ENCODE measurements around the gene HMOX1.
"Not testable (repeated sequence)": the region's sequence is repeated elsewhere in the genome, so short reads cannot be mapped to it uniquely, and the experiment has no call there.

Gene HMOX1

DNA sequence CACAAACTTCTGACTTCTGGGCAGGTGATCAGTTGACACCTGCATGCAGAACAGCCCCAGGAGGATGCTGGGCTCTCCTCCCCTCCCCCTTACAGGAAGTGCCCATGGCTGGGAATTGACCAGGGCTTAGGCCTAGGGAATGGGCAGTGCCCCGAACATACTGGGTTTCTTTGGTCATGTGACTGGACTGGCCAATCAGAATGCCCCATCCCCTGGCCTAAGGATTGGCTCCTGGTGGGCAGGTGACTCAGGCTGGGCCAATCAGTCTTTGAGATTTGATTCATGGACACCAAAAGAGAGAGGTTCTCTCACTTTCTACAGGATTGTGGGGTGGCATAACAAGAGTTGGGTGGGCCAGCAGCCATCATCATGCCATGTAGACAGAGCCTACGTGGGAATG lies 56.2 kb downstream of the HMOX1 start:
- no peak for FAIRE-seq

DNA sequence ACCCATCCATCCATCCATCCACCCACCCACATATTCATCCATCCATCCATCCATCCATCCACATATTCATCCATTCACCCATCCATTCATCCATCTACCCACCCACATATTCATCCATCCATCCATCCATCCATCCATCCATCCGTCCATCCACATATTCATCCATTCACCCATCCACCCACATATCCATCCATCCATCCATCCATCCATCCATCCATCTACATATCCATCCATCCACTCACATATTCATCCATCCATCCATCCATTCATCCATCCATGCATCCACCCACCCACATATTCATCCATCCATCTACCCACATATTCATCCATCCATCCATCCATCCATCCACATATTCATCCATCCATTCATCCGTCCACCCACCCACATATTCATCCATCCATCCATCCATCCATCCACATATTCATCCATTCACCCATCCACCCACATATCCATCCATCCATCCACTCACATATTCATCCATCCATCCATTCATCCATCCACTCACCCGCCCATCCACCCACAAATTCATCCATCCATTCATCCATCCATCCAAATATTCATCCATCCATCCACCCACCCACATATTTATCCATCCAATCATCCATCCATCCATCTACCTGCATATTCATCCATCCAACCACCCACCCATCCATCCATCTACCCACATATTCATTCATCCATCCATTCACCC lies 57.9 kb downstream of the HMOX1 start:
- FAIRE-seq = not testable (repeated sequence)

DNA sequence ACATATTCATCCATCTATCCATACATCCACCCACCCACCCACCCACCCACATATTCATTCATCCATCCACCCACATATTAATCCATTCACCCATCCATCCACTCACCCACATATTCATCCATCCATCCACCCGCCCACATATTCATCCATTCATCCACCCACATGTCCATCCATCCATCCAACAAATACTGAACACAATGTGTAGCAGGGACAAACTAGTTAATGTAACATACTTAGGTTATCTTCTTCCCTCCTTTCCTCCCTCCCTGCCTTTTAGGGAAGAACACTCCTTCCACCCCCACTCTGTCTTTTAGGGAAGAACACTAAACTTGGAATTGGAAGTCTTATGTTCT lies 58.4 kb downstream of the HMOX1 start:
- FAIRE-seq = no peak

DNA sequence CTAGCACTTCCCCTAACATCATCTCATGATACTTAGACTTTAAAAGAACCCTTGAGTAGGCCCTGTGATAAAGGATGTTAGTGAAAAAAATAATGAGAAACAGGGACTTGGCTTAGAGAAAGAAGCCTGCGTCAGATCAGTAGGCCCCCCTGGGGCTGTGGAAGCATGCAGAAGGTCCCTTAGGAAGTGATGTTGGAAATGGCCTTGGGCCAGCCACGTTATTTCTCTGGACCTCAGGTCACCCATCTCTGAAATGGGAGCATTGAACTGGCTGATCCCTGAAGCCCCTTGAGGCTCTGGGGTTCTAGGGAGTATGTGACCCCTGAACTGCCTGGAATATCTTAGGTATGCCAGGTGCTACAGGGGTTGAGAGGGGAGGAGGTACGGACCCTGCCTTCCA lies 59.2 kb downstream of the HMOX1 start:
- no peak for FAIRE-seq

DNA sequence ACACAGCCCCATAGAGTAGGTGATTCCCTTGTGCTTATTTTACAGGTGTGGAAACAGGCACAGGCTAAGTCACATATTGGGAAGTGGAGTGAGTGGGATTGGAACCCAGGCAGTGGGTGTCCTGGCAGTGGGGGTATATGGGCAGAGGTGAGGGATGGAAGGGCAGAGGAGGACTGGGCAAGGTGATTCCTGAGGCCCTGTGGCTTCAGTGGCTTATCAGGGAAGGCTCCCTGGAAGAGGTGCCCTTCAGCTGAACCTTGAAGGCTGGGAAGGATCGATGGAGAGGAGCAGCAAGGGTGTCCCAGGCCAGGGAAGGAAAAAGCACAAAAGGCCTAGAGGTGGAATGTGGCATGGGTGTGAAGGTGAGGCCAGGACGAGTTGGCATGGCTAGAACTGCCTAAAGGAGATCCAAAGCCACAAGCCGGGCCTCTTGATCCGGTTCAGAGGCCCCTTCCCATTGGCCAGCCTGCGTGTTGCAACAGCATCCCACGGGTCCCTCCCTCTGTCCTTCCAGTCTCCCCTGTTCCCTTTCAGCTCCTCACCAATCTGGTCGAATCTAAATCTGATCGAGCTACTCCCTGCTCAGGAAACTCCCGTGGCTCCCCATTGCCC lies 60.7 kb downstream of the HMOX1 start:
- FAIRE-seq = no peak

DNA sequence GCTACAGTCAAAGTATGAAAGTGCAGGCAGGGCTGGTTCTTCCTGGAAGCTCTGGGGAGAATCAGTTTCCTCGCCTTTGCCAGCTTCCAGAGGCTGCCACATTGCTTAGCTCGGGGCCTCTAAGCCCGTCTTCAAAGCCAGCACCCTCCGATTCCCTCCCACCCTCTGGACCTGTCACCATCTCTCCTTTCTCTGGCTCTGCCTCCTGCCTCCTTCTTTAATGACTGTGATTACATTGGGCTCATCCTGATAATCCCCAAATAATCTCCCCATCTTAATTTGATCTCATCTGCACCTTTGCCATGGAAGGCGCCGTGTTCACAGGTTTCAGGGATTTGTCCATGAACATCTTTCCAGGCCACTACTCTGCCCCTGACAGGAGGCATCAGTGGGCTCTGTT lies 61.6 kb downstream of the HMOX1 start:
- no peak for FAIRE-seq

DNA sequence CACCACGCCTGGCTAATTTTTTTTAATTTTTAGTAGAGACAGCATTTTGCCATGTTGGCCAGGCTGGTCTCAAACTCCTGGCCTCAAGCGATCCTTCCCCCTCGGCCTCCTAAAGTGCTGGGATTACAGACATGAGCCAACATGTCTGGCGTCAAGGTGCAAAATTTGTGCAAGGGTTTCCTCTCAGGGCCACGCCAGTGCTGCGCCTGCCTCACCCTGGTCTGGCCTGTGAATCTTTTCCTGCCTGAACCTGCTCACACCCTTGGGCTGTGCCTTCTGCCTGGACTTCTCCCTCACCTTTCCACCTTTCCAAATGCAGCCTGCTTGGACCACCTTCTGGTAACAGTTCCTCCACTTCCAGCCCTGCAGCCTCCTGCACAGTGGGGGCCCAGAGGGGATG lies 62.4 kb downstream of the HMOX1 start:
- no peak for FAIRE-seq

Measured in colon (tissue), 2 donors.